IPS DF 19.7 (cell line): ENCODE data around the gene IGSF21.
"Not testable (repeated sequence)": the region's sequence is repeated elsewhere in the genome, so short reads cannot be mapped to it uniquely, and the experiment has no call there.

ENCODE experiments used
- DNase-seq: peaks from one replicate; pipeline ENCODE4 v3.0.0-alpha.2; 2013; ENCODE audit warnings: low read depth, low spot score

IGSF21 gene

GRCh38 chr1:18398791-18399530, 291.4 kb downstream of the IGSF21 start:
- no peak for DNase-seq

- no peak for DNase-seq
These were observed 292.9 kb downstream of the IGSF21 start for GRCh38 chr1:18400347-18401102.

GRCh38 chr1:18401921-18402320, 294.3 kb downstream of the IGSF21 start:
- DNase-seq, result no peak

- DNase-seq, result no peak
These were observed 296.9 kb downstream of the IGSF21 start for GRCh38 chr1:18404460-18404859.

- DNase-seq, result no peak
These were observed 299.8 kb downstream of the IGSF21 start for GRCh38 chr1:18407166-18408045.

- no peak for DNase-seq
These were observed 301.2 kb downstream of the IGSF21 start for GRCh38 chr1:18408656-18409370.

- no peak for DNase-seq
These were observed 302.1 kb downstream of the IGSF21 start for GRCh38 chr1:18409609-18410237.

GRCh38 chr1:18410407-18410806, 302.8 kb downstream of the IGSF21 start:
- DNase-seq, result no peak

GRCh38 chr1:18411321-18411720, 303.7 kb downstream of the IGSF21 start:
- no peak for DNase-seq

GRCh38 chr1:18411820-18412641, 304.4 kb downstream of the IGSF21 start:
- no peak for DNase-seq

GRCh38 chr1:18412882-18413353, 305.3 kb downstream of the IGSF21 start:
- no peak for DNase-seq

- DNase-seq, result no peak
These were observed 306.1 kb downstream of the IGSF21 start for GRCh38 chr1:18413541-18414305.

GRCh38 chr1:18414321-18414720, 306.7 kb downstream of the IGSF21 start:
- DNase-seq, result no peak

- no peak for DNase-seq
These were observed 307.4 kb downstream of the IGSF21 start for GRCh38 chr1:18414872-18415447.

GRCh38 chr1:18415448-18416027, 307.9 kb downstream of the IGSF21 start:
- no peak for DNase-seq

GRCh38 chr1:18416126-18416525, 308.5 kb downstream of the IGSF21 start:
- not testable (repeated sequence) for DNase-seq

- no peak for DNase-seq
These were observed 310.0 kb downstream of the IGSF21 start for GRCh38 chr1:18417316-18418269.
